HG03558 (cell line): ENCODE measurements around the gene EMID1.
A peak's percentile ranks its signal among the peaks of the same experiment; 100 is the strongest.

Experiments used
- ATAC-seq: cut with Tn5 transposase; IDR thresholded peaks from one replicate; pipeline ENCODE4 v1.9.1; 2021; ENCODE audit warnings: moderate number of reproducible peaks; ENCODE audit not compliant: unreplicated experiment; ENCODE audit errors: extremely low read depth

EMID1 gene

GRCh38 chr22:29193021-29193420 lies 12.7 kb upstream of the EMID1 start:
- ATAC-seq = no peak

DNA sequence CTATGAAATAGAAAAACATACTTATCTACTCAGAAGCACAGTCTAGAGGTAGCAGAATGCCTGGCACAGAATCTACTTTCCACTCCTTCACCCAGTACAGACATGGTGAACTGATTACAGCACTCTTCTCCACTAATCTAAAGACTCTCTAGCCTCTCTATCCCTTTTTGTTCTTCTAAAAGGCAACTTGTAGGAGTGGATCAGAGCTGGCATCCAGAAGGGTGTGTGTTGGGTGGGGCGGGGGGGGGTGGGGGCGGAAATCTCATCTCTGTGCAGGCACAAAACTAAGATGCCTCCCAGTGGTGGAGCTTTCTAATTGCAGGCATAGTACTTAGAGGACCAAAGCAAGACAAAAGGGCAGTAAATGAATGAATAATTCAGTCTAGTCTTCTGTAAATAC lies 11.5 kb upstream of the EMID1 start:
- ATAC-seq = no peak

GRCh38 chr22:29195118-29195963 lies 10.4 kb upstream of the EMID1 start:
- ATAC-seq = no peak

DNA sequence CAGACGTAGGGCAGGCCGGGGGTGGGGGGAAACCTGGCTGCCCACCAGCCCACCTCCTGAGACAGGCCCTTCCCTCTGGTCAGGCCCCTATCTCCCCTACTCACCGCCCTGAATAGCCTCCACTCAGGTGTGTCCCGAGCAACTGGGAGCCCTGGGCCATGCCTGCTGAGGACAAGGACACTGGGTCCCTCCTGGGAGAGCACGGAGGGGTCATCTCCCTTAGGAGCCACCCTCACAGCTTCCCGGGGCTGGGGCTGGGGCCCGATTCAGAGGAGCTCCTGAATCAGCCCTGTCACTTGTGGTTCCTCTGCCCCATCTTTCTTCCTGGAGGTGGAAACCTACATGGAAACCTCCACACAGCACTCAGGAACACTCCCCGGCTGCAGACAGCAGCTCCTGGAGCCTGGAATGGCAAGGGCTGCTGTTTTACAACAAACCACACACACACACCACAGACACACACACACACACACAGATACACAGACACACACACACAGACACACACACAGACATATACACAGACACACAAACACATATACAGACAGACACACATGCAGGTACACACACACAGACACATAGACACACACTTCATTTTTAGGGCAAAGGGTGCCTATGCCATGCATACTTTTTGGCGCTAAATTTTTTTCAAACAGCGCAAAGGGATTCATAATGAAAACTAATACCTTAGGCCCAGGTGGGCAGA lies 9.6 kb upstream of the EMID1 start:
- no peak for ATAC-seq

DNA sequence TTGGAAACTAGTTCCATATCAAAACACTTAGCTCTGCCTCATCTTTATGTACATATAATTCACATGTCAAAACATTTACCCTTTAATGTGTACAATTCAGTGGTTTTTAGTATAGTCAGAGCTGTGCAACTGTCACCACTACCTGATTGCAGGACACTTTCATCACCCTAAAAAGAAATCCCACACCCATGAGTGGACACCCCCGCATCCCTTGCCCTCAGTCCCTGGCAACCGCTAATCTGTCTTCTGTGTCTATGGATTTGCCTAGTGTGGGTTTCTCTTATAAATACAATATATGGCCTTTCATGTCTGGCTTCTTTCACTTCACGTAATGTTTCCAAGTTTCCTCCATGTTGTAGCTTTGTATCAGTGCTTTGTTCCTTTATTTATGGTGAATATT lies 8.6 kb upstream of the EMID1 start:
- no peak for ATAC-seq

DNA sequence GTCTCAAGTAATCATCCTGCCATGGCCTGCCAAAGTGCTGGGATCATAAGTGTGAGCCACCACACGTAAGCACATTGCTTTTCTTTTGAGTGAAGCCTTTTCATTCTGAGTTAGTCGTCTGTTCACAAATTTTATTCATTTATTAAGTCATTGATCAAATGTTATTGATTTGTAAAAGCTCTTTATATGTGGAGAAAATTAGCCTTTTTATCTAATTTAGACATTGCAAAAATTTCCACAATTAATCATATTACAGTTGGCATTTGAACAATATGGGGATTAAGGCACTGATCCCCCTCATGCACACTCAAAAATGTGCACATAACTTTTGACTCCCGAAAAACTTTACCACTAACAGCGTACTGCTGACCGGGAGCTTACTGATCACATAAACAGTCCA lies 7.5 kb upstream of the EMID1 start:
- no peak for ATAC-seq

DNA sequence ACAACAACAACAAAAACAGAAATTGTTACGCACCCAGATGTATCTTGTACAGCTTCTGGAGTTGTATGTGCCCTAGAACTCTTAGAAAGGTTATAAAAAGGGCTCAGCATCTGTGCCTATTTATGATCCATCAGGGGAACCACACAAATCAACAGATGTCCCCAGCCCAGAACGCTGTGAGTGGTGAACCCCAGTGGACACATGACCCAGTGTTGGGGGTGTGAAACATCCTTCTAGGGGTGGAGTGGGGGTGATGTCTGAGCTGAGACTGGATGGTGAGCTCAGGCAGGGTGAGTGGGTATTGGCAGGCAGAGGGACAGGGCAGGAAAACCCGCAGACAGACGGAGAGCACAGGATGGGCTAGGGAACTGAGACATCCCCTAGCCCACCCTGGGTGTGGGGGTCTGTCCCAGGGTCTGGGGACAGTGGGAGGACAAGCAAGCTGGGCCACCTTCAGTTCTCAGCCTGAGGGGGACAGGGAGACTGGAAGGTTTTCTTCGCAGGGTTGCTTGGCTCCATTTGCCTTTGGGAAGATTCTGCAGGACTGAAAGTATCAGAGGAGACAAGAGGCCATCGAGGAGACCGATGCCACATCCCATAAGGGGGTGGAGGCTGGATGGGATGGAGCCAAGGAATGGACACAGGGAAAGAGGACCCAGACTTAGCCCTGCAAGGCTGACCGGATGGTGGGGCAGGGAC lies 5.8 kb upstream of the EMID1 start:
- ATAC-seq = no peak

DNA sequence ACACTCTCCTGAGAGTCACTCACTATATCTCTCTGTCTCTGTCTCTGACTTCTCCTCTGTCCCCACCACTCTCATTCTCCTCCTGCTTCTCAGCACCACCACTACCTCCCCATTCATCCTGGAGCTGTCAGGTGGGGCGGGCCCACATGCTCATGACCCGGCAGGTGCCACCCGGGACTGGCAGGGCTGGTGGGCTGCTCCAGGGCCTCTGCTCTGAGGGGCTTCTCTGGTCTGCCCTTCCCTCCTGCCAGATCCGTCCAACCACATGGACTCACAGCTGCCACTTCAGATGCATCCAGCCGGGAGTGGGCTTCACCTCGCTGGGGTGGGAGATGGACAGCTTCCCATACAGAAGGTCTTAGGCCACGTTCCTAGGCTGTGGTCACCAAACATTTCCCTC lies 4.8 kb upstream of the EMID1 start:
- ATAC-seq = no peak

- no peak for ATAC-seq
Observed at GRCh38 chr22:29201782-29202181, 3.9 kb upstream of the EMID1 start.

DNA sequence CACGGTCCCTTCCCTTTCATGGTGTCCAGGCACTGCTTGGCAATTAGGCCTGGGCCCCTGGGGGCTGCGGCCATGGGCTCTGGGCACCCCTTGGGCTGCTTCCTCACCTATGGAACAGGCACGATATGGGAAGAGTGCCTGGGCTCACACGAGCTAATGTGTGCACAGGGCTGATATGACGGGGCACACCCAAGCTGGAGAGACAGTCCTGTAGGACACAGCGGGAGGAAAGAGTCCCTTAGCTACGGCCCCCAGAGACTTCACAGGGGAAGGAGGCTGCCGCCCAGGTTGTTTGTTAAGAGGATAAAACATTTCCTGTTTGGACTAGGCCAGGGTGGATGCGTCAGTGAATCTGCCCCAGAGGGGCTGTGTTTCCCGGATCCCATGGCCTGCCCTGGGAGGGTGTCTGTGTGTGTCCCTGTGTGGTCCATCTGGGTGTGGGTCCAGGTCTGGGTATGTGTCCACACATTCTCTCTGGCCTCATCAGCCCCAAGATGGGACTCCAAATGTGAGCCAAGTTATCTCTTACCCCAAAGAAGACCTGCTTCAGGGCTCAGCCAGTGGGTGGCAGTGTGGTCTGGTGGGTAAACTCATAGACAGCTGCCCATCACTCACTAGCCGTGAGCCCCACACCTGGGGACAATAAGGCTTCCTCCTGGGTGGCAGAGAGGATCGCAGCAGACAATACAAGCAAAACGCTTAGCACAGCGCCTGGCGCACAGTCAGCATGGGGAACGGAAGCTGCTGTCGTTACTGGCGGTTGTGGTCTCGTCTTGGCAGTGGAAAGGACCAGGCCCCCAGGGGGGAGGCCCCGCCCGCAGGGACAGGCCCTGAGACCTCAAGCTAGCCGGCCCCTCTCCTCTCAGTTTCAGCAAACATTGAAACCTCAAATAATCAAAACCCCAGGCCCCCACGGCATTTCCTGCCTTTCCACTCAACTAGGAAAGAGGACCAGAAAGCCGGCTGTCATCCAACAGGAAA lies 3.2 kb upstream of the EMID1 start:
- peak; percentile 37 for ATAC-seq

DNA sequence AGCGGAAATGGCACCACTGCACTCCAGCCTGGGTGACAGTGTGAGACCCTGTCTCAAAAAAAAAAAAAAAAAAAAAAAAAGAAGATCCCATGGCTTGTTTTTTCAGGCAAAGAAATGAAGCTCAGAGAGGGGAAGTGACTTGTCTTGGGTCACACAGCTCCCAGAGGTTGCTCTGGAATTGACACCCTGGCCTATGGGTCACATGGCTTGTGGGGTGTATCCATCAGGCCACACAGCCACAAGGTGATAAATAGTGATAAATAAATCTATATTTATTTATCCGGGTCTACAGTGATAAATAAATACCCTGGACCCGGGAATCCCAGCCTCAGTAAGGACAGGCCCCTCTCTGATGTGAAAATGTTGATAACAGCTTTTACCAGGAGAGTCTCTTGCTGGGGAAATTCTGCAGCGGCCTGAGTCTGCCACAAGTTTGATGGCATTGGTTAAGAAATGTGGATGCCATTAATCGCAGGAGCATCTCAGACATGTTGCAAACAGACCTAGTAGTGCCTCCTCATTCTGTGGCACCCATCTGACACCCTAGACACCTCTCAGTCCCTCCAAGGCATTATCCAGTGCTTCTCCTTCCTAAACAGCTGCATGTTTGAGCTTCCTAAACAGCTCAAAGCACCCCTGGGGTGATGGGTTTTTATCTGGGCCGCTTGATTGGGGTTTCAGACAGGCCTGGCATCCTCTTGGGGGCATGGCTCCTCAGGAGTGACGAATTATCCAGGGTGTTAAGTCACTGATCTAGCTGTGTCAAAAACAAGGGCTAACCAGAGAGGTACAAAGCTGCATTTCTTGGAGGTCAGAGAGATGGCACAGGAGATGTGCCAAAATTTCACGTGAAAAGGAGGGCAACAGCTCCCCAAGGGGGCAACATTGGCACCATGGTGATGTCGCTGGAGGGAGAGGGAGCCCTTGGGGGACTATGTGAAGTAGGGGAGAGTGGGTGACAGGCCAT lies 1.9 kb upstream of the EMID1 start:
- no peak for ATAC-seq

DNA sequence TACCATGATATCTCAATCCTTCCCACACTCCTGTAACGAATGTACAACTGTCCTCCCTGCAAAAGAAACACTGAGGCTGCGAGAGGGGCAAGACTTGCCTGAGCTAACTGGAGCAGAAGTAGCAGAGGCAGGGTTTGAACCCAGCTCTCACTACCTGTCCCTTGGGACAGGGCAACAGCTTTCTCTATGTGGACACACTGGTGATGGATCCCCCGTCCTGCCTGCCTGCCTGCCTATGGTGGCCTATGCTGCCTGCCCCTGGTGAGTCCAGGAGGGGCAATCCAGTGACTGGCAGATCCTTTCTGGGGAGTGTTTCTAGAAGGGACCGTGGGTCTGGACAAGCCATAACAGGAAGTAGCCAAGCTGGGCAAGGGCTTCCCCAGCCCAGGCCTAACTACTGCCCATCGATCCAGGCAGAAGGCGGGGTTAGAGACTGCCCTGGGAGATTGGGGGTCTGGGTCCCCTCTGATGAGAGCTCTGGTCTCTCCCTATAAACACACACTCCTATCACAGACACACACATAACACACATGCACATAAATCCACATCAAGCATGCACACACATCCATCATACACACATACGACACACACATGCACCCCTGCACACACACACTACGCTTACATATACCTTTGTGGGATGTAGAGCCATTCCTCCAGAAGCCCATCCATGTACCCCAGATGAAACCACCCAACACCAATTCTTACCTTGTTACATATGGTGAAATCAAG lies 1.1 kb upstream of the EMID1 start:
- no peak for ATAC-seq

DNA sequence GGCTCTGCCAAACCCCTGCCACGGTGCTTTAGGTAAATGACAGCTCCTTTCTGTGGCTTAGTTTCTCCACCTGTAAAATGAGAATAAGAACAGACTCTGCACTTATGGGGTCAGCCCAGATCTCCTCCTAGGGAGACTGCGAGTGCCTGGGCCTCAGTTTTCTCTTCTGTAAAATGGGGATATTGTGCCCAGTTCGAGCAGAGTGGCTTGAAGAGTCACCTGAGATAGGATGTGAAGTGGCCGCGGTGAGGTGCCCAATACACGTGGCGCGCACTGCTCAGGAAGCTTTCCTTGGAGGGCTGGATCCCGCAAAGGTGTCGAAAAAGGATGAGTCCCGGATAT lies 473 bp upstream of the EMID1 start:
- ATAC-seq = no peak

DNA sequence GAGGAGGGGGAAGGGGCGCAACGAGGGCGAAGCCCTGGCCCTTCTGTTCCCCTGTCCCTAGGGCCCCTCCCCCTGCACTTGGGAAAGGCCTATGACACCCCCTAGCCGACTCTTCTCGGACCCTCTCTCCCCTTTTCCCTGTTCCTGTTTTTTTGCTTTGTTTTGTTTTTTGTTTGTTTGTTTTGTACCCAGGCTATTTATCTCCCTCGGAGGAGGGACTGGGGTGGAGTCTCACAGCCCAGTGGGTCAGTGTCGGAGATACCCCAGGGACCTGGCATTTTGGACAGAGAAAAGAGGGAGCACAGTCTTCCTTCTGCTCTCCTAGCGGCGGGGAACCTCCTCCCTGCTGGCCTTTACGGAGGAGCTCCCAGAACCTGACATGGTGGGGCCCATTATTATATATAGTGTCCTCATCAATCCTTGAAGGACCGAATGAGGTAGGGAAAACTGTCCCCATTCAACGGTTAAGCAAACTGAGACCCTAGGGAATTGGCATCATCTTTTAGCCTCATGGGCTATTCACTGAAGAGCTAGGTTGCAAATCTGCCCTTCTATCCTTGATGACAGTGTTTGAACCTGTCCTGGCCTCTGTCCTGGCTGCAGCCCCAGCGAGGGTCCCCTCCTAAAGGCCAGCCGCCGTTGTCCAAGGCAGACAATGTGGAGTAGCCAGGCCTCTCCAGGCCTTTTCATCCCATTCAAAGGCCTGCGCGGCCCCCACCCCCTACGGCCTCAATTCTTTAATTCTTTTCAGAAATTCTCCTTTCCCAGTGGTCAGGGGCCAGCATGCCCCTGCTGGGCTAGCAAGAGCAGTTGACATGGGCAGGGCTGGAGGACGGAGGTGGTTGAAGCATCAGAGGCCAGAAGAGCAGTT lies 911 bp downstream of the EMID1 start:
- ATAC-seq = no peak

GRCh38 chr22:29207243-29207550 lies 1.5 kb downstream of the EMID1 start:
- no peak for ATAC-seq

DNA sequence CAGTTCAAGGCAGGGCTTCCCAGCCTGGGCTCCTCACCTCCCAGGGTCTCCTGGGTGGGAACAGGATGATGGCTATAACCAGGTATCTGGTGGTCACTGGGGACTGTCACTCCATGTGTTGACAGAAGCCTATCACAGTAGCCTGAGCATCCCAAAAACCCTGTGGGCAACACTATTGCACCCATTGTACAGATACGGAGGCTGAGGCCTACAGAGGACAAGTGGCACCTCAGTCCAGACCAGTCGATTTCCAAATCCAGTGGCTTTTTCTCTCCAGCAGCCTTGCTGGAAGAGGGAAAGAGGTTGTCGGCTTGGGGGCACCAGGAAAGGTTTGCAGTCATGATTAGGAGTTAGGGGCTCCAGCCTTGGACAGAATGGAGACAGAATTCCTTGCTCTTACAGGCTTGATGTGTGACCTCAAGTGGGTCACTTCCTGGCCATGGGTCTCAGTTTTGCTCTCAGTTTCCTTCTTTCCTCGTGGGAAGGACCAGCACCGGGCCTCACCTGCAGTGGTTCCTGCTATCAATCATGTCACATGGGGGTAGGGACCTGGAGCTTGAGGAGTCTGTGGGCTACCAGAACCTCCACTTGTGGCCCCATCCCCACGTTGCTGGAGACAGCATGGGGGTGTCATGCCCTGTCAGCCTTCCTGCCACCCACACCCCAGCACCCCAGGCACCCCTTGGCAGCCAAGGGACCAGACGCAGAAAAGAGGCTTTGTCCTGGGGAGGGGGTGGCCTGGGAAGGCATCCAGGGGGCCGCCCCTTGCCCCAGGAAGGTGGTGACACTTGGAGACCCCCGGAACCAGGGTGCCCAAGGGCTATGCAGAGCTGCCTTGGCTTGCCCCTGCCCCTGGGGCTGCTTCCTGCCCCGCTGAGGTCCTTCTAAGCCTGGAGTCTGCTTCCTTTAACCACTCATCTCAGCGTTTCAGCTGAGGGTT lies 2.1 kb downstream of the EMID1 start:
- no peak for ATAC-seq

GRCh38 chr22:29208502-29208862 lies 2.8 kb downstream of the EMID1 start:
- no peak for ATAC-seq
